HG03432 (cell line): ENCODE data around the gene CCHCR1.
"Not testable (repeated sequence)": the region's sequence is repeated elsewhere in the genome, so short reads cannot be mapped to it uniquely, and the experiment has no call there.

ENCODE experiments used
- ATAC-seq: cut with Tn5 transposase; IDR thresholded peaks from one replicate; pipeline ENCODE4 v1.9.1; 2021; ENCODE audit warnings: mild to moderate bottlenecking, moderate library complexity; ENCODE audit not compliant: unreplicated experiment

Gene CCHCR1

DNA sequence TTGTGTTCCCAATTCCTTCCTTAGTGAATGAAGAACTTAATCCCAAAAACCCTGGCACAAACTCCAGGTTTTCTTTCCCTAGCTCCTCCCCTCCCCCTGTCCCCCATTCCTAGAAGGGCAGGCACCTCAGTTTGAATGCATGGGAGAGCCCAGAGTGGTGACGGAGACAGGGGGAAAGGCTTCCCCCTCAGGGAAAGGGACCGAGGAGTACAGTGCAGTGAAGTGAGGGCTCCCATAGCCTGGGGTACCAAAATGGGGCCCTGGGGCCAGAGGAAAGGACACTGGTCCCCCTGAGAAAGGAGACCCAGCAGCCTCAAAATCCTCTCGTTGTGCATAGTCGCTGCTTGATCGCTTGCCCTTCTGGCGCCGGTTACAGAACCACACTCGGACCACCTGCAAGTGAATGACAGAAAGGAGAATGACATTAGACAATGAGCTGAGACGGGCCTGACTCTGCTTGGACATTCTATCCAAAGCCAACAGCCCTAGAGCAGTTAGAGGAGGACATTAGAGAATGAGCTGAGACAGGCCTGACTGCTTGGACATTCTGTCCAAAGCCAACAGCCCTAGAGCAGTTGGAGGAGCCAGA, 7.0 kb upstream of the CCHCR1 start:
- not testable (repeated sequence) for ATAC-seq

GRCh38 chr6:31163922-31164321, 6.3 kb upstream of the CCHCR1 start:
- no peak for ATAC-seq

DNA sequence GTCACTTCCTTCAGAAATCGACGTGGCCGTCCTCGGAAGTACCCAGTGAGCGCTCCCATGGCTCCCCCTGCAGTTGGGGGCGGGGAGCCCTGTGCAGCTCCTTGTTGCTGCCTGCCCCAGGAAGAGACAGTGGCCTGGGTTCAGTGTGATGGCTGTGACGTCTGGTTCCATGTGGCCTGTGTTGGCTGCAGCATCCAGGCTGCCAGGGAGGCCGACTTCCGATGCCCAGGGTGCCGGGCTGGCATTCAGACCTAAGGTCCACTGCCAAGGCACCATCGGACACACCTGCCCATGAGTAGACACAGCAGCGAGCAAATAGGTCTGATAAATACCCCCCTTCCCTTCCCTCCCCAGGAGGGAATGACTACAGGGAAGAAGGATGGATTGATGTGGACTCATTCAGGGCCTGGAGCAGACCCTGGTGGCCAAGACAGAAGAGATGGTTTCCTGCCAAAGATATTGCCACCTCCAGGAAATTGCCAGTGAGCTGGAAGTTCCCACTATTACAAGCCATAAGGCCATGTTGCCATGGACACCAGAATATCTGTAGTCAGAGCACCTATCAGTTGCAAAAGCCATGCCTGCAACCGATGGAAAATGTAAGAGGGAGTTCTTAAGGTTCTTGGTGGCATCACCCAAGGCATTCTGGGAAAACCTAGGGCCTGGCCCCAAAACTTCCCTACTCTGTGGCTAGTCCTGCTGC, 5.0 kb upstream of the CCHCR1 start:
- ATAC-seq: no peak

DNA sequence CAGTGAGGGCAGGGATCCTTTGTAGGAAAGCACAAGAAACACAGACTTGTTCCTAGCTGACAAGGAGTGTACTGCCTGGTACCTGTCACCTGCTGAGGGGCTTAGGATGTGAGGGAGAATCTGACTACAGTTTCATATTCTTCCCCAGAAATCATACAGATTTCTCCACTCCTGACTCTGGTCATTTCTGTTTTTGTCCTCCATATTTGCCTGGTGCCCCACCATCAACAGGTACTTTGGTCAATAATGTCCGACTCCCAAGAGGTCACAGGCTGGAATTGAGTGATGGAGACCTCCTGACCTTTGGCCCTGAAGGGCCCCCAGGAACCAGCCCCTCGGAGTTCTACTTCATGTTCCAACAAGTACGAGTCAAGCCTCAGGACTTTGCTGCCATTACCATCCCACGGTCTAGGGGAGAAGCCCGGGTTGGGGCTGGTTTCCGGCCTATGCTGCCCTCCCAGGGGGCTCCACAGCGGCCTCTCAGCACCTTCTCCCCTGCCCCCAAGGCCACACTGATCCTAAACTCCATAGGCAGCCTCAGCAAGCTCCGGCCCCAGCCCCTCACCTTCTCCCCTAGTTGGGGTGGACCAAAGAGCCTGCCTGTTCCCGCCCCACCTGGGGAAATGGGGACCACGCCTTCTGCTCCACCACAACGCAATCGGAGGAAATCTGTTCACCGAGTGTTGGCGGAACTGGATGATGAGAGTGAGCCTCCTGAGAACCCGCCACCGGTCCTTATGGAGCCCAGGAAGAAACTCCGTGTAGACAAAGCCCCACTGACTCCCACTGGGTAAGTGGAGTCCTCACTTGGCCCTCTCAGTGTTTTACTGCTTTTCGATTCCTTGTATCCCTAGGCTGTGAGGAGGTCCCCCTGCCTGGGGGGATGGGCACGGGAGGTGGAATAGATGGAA, 3.9 kb upstream of the CCHCR1 start:
- ATAC-seq: no peak

DNA sequence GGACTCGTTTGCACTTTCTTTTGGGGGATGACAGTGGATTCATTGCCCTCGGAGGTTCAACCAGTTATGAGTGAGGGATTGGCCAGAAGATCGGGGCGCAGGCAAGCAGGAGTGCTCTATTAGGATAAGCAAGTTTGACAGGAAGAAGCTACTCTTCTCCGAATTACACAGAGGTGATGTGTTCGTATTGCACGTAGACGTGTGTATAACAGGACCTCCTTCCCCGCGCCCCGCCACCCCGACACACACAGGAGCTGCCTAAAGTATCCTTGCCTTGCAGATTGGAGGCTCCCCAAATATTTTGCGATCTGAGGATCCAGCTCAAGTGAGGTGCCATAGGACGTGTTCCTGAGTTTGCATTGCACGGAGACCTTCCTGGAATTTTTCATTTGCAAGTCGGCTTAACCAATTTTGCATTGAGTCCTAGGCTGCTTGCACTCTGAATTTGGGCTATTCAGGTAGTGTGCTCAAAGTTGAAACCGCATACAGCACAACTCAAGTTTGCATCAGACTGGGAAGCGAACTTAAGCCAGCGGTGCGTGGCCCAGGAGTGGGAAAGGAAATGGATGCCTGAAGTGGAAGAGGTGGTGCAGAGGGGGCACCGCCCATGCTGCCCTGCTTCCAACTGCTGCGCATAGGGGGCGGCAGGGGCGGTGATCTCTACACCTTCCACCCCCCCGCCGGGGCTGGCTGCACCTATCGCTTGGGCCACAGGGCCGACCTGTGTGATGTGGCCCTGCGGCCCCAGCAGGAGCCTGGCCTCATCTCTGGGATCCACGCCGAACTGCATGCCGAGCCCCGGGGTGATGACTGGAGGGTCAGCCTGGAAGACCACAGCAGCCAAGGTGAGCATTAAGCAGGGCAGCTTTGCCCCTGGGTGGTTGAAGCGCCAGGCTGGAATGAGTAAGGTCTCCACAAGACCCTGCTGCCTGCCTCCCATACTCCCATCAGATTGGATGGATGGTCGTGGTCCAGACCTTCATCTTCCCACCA, 1.6 kb upstream of the CCHCR1 start:
- no peak for ATAC-seq

- peak; percentile 80 for ATAC-seq
Observed at GRCh38 chr6:31158140-31158862, 699 bp upstream of the CCHCR1 start, which contains the start of gene TCF19. Gene TCF19 (plus strand): TSS chr6:31158589. CDS start chr6:31159470, 881 bp downstream.

DNA sequence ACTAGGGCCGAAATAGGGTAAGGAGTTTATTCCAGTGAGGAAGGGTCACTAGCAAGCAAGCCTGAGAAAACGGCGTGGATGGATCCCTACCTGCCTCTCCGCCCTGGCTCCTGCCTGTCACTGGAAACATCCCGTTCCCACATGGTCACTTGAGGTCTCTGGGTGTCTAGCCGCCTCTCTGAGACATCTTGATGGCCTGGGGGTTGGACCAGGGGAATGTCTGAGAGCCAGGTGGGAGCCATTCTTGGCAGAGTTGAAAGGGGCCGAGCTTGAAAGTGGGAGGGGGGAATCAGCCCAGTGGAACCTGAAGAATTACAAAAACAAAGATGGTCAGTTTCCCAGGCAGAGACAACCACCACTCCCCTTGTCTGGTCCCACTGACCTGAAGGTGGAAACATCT, 961 bp downstream of the CCHCR1 start:
- no peak for ATAC-seq

DNA sequence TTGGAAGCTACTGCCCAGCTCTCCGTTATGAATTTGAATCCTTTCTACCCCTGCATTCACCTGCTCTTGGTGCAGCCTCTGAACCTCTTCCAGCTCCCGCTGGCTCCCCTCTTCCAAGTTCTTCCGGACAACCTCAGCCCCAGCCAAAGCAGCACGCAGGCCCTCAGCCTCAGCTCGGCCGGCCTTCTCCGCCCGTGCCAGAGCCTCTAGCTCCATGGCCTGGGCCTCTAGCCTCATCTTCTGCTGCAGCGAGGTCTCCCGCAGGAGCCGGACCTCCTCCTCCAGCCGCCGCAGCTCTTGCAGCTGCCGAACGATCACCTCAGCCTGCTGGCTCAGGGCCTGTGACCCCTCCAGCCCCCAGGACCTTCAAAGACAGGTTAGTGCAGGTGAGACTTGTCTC, 3.2 kb downstream of the CCHCR1 start:
- ATAC-seq: no peak

DNA sequence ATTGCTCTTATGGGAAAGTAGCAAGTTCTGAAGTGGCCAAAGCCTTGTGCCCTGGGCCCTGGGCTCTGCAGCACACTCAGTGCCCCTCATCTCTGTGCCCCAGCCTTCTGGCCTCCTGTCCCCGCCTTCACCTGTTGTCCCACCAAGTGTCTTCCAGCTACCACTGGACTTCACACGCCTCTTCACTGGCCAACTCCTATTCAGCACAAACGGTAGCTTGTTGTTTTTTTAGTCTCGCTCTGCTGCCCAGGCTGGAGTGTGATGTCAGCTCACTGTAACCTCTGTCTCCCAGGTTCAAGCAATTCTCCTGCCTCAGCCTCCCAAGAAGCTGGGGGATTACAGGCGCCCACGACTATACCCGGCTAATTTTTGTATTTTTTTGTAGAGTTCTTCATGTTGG, 4.8 kb downstream of the CCHCR1 start:
- ATAC-seq: no peak

DNA sequence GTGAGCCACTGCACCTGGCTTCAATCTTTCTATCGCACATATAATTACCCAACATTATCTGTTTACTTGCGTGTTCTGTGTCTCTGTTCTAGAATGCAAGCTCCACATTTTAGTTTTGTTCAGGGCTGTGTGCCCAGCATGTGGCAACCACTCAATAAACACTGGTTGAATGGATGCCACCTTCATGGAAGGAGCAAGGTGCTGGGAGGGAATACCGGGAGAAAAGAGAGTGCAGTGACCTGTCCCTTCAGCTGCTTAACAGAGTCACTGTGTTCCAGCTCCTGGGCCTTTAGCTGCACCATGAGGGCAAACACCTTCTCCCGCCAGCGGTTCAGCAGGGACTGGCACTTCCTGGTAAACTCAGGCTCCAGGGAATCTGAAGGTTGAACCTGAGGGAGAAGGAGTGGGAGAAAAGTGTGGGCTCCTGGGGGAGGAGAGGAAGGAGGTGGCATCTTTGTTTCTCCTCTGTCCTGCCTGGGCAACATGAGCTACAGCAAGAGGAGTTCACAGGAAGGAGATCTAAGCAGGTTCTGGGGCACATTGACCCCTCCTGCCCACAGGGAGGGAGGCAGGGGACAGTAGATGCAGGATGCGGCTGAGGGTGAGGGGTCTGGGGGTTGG, 7.7 kb downstream of the CCHCR1 start:
- no peak for ATAC-seq

GRCh38 chr6:31145386-31145785, 12.2 kb downstream of the CCHCR1 start:
- ATAC-seq: no peak

DNA sequence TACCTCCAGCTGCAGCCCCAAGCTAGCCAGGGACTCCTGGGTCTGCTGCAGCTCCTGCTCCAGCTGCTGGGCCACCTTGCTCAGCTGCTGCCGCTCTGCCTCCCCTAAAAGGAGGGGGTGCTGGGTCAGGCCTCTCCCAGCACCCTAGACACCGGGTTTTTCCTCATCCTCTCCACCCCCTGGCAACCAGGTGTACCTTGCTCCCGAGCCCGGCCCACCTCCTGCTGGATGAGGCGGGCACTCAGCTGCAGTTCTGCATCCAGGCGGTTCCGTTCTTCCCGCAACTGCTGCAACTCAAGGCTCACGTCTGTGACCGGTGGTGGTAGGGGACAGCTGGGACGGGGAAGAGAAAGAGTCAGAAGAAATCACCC, 12.6 kb downstream of the CCHCR1 start:
- no peak for ATAC-seq

DNA sequence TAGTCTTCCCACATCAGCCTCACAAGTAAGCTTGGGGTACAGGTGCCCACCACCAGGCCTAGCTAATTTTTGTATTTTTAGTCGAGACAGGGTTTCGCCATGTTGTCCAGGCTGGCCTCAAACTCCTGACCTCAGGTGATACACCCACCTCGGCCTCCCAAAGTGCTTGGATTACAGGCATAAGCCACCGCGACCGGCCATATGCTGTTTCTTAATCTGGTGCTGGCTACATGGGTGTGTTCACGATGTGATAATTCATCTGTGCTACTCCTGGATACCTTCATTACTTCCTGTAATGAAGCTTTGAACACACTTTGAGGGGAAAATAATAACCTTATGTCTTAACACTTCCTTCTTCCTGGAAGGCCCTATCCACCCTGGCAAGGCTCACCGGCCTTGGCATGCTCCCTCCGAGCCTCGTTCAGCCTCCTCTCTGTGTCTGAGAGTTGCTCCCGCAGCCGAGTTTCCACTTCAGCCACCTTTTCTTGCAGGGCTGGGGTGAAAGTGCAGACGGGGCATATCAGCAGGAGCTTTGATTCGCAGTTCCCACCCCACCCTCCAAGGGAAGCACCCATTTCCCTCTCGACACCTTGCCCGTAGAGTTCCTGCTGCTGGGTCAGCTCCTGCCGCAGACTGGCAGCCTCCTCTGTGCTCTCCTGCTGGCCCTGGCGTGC, 13.2 kb downstream of the CCHCR1 start:
- ATAC-seq: no peak

DNA sequence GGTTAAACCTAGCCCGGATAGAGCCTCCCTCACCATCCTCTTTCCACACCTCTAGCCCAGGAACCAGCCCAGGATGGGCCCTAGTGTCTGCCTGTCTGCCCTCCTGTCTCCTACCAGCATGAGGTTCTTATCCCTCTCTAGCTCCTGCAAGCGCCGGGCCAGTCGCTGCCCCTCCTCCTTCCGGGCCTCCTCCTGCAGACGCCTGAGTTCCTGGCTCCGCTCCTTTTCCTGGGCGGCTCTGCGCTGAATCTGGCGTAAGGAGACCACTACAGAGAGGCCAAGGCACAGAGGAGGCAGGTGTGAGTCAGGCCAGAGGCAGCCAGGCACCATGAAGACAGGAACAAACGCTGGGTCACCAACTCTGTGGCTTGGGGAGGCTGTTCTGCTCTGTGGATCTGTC, 14.5 kb downstream of the CCHCR1 start:
- ATAC-seq: no peak

DNA sequence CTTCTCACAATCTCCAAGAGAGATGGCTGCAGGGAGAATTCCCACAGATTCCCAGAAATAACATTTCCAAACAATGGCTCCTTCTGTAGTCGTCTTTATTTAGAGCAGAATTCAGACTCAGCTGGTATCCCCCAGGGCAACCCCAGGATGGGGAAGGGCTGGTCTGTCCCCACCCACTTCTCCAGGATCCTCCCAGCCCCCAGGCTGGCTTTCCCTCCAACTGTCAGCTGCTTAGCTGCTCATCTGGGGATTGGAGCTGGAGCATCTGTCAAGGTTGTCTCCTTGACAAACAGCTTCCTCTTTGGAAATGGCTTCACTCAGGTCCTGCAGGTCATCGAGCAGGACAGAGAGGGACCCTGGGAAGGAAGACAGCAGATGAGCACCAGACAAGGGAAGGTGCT, 15.2 kb downstream of the CCHCR1 start:
- ATAC-seq: no peak

- ATAC-seq: no peak
Observed at GRCh38 chr6:31140643-31141042, 17.0 kb downstream of the CCHCR1 start.

- ATAC-seq: no peak
Observed at GRCh38 chr6:31139599-31139998, 18.0 kb downstream of the CCHCR1 start.

DNA sequence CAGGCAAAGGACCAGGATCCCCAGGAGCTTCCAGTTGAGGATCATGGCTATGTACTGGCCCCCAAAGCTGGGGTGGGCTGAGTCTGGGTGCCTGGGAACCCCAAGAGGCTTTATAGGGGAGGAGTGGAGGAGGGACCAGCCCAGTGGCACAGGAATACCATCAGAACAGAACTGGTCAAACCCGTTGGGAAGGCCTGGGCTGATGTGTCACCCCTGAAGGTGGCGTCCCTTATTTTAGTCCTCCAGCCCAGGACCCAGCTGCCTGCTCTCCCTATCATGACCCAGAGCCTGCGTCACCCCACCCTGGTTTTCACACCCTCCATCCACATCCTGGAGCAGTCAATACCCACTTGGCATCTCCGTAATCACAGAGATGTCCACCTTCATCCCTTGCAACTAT, 18.6 kb downstream of the CCHCR1 start, which contains the start of gene PSORS1C2:
Gene PSORS1C2, minus strand, starts transcription at position 85 of the 400 bp plus-strand sequence. Its CDS starts 40 bp downstream, at position 45.
- no peak for ATAC-seq

DNA sequence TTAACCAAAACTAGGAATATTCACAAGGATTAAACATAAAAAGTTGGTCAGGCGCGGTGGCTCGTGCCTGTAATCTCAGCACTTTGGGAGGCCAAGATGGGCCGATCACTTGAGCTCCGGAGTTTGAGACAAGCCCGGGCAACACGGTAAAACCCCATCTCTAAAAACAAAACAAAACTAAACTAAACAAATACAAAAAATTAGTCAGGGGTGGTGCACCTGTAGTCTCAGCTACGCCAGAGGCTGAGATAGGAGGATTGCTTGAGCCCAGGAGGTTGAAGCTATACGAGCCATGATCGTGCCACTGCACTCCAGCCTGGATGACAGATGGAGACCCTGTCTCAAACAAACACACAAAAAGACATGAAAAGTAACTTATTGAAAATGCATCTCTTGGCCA, 21.9 kb downstream of the CCHCR1 start:
- ATAC-seq: no peak
